ENCODE results near the gene IP6K1. TPM values are rescaled to one million over a fixed set of nuclear protein-coding genes. Genes with fewer than 3 reads are reported as not detected.

Gene IP6K1
- total and polyA plus RNA-seq, 2 experiments from 2014 or later = 10.7 to 35.5 TPM

DNA sequence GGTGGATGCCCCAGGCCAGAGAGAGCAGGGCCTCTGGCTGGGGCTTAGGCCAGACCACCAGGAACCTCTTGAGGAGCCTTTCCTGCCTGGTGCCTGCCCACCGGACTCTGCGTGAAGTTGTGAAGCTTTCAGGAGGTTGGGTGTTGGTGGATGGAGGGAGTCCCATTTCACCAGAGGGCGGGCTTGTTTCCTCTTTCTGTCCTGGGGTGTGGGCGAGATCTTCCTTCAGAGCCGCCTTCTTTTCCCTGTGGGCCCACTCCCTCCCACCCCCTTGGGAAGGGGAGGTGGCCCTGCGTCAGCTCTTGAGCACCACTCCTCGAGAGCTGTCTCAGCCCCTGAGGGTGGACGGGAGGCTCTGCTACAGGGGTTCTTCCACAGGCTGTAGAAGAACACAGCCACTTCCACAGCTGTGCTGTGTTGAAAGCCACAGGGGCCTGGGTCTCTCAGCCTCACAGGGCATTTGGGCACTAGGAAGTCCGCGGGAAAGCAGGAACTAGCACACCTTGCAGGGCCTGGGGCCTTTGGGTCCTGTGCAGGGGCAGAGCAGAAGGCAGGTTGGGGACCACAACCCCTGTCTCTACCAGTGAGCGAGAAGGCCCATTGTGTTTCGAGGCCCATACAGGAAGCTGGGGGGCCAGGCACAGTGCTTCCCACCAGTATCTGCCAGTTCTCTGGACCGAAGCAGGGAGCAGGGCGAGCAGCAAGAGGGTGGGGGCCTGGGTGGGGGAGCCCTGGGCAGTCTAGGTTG is 69.0 kb downstream of the IP6K1 start (continued):
- TF ChIP-seq, protein P1, sequence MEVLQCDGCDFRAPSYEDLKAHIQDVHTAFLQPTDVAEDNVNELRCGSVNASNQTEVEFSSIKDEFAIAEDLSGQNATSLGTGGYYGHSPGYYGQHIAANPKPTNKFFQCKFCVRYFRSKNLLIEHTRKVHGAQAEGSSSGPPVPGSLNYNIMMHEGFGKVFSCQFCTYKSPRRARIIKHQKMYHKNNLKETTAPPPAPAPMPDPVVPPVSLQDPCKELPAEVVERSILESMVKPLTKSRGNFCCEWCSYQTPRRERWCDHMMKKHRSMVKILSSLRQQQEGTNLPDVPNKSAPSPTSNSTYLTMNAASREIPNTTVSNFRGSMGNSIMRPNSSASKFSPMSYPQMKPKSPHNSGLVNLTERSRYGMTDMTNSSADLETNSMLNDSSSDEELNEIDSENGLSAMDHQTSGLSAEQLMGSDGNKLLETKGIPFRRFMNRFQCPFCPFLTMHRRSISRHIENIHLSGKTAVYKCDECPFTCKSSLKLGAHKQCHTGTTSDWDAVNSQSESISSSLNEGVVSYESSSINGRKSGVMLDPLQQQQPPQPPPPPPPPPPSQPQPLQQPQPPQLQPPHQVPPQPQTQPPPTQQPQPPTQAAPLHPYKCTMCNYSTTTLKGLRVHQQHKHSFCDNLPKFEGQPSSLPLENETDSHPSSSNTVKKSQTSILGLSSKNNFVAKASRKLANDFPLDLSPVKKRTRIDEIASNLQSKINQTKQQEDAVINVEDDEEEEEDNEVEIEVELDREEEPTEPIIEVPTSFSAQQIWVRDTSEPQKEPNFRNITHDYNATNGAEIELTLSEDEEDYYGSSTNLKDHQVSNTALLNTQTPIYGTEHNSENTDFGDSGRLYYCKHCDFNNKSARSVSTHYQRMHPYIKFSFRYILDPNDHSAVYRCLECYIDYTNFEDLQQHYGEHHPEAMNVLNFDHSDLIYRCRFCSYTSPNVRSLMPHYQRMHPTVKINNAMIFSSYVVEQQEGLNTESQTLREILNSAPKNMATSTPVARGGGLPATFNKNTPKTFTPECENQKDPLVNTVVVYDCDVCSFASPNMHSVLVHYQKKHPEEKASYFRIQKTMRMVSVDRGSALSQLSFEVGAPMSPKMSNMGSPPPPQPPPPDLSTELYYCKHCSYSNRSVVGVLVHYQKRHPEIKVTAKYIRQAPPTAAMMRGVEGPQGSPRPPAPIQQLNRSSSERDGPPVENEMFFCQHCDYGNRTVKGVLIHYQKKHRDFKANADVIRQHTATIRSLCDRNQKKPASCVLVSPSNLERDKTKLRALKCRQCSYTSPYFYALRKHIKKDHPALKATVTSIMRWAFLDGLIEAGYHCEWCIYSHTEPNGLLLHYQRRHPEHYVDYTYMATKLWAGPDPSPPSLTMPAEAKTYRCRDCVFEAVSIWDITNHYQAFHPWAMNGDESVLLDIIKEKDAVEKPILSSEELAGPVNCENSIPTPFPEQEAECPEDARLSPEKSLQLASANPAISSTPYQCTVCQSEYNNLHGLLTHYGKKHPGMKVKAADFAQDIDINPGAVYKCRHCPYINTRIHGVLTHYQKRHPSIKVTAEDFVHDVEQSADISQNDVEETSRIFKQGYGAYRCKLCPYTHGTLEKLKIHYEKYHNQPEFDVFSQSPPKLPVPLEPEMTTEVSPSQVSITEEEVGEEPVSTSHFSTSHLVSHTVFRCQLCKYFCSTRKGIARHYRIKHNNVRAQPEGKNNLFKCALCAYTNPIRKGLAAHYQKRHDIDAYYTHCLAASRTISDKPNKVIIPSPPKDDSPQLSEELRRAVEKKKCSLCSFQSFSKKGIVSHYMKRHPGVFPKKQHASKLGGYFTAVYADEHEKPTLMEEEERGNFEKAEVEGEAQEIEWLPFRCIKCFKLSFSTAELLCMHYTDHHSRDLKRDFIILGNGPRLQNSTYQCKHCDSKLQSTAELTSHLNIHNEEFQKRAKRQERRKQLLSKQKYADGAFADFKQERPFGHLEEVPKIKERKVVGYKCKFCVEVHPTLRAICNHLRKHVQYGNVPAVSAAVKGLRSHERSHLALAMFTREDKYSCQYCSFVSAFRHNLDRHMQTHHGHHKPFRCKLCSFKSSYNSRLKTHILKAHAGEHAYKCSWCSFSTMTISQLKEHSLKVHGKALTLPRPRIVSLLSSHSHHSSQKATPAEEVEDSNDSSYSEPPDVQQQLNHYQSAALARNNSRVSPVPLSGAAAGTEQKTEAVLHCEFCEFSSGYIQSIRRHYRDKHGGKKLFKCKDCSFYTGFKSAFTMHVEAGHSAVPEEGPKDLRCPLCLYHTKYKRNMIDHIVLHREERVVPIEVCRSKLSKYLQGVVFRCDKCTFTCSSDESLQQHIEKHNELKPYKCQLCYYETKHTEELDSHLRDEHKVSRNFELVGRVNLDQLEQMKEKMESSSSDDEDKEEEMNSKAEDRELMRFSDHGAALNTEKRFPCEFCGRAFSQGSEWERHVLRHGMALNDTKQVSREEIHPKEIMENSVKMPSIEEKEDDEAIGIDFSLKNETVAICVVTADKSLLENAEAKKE (CRISPR knock-in tag; IDR thresholded peaks at IDR 0.05) = no peak
- TF ChIP-seq STAT1 (IDR thresholded peaks at IDR 0.05; ENCODE audit: unreplicated experiment) (no peak), ZNF114 (CRISPR knock-in tag; IDR thresholded peaks at IDR 0.05) (no peak)

DNA sequence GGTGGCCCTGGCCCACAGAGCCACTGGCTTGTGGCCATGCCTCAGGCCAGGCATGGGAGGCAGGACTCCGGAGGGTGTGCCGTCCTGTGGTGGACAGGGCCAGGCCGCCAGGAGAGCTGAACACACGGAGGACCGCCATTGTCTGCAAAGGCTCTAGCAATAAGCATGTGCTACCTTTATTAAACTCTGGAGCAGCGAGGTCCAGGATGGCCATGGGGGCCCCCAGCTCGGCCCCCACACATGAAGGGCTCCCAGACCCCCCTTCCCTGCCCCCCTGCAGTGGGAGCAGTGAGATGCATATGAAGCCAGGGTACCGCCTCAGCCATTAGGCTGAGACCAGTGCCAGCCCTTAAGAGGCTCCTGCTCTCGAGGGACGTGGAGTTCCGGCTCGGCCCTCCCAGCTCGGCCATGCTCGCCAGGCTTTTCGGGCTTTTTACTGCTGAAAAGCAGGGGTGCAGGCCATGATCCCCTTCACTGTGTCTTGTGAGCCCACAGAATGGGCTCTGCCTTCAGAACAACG is 69.6 kb downstream of the IP6K1 start:
- Histone ChIP-seq H3K4me2 (no peak overlapping the region), H3K4me1 (ENCODE audit: insufficient read depth) (no peaks in the 10 kb centered on the region; the same call in 1 of the 2 replicates), H3F3A (replicated peaks; ENCODE audit: low read depth) (peaks cover 4% of the 10 kb centered on the region; the same call in 1 of the 2 replicates), H3K79me2 (replicated peaks; ENCODE audit: insufficient read depth) (no peaks in the 10 kb centered on the region), H3K27ac (ENCODE audit: low read depth) (no peak overlapping the region), H3K9me2 (ENCODE audit: insufficient read depth) (no peaks in the 10 kb centered on the region), H3K27me3 (ENCODE audit: insufficient read depth) (no peaks in the 10 kb centered on the region), H4K20me1 (replicated peaks; ENCODE audit: insufficient read depth) (peaks cover 3% of the 10 kb centered on the region; the same call in 1 of the 2 replicates), H3K36me3 (ENCODE audit: insufficient read depth) (peaks cover 5% of the 10 kb centered on the region; the same call in 1 of the 2 replicates), H3K4me3 (no peak overlapping the region), H2AFZ (no peak overlapping the region)
- H3K27me3 Mint-ChIP-seq (ENCODE audit: insufficient read depth, low read depth, poor library complexity) = peaks cover 38% of the 10 kb centered on the region
- H3K9me3 Mint-ChIP-seq = peaks cover 6% of the 10 kb centered on the region; the same call in 1 of the 3 replicates
- H3K4me1 Mint-ChIP-seq = peaks cover 15% of the 10 kb centered on the region
- H3K4me3 Mint-ChIP-seq = no peak overlapping the region
- DNase-seq (ENCODE audit: low spot score) (no peak), ATAC-seq (no peak)
- H3K27ac Mint-ChIP-seq = no peak overlapping the region
- peaks cover 16% of the 10 kb centered on the region for H3K36me3 Mint-ChIP-seq (ENCODE audit: low read depth)
- TF ChIP-seq, protein P2, sequence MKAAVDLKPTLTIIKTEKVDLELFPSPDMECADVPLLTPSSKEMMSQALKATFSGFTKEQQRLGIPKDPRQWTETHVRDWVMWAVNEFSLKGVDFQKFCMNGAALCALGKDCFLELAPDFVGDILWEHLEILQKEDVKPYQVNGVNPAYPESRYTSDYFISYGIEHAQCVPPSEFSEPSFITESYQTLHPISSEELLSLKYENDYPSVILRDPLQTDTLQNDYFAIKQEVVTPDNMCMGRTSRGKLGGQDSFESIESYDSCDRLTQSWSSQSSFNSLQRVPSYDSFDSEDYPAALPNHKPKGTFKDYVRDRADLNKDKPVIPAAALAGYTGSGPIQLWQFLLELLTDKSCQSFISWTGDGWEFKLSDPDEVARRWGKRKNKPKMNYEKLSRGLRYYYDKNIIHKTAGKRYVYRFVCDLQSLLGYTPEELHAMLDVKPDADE (IDR thresholded peaks at IDR 0.05) = no peak
- TF ChIP-seq NANOG (IDR thresholded peaks at IDR 0.05; ENCODE audit: borderline replicate concordance) (no peak), ZNF114 (CRISPR knock-in tag; IDR thresholded peaks at IDR 0.05) (no peak)
- TF ChIP-seq, protein P3, sequence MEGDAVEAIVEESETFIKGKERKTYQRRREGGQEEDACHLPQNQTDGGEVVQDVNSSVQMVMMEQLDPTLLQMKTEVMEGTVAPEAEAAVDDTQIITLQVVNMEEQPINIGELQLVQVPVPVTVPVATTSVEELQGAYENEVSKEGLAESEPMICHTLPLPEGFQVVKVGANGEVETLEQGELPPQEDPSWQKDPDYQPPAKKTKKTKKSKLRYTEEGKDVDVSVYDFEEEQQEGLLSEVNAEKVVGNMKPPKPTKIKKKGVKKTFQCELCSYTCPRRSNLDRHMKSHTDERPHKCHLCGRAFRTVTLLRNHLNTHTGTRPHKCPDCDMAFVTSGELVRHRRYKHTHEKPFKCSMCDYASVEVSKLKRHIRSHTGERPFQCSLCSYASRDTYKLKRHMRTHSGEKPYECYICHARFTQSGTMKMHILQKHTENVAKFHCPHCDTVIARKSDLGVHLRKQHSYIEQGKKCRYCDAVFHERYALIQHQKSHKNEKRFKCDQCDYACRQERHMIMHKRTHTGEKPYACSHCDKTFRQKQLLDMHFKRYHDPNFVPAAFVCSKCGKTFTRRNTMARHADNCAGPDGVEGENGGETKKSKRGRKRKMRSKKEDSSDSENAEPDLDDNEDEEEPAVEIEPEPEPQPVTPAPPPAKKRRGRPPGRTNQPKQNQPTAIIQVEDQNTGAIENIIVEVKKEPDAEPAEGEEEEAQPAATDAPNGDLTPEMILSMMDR (conservative IDR thresholded peaks at IDR 0.05; ENCODE audit: low read depth in 2 of 2) = no peak

All from GM23338 (cell line).